Upper lobe of left lung (tissue), 6 donors: Measurements from ENCODE around the gene HIVEP2. TPM values are rescaled to one million over a fixed set of nuclear protein-coding genes. Genes with fewer than 3 reads are reported as not detected.

Experiments used
- ATAC-seq, 2 donors: fragments of 200-7000 bp; cut with Tn5 transposase; one replicate each; pipeline ENCODE4 v1.9.1; 2022; ENCODE audit warnings: mild to moderate bottlenecking in 2 of 2, moderate library complexity in 2 of 2; ENCODE audit not compliant: low FRiP score in 2 of 2
- DNase-seq, 2 donors: peaks; one replicate each; pipeline ENCODE4 v3.0.0-alpha.2; 2019 to 2020
- H3K27ac ChIP-seq, 4 donors: fragments of 200-600 bp; sonication (generic); one replicate each; pipeline ENCODE4 v1.5.1; 2016 to 2019
- H3K27me3 ChIP-seq, 4 donors: fragments of 200-600 bp; sonication (generic); one replicate each; pipeline ENCODE4 v1.5.1; 2017 to 2019
- H3K36me3 ChIP-seq, 4 donors: fragments of 200-600 bp; sonication (generic); one replicate each; pipeline ENCODE4 v1.5.1; 2016 to 2019
- H3K4me1 ChIP-seq, 4 donors: fragments of 200-600 bp; sonication (generic); one replicate each; pipeline ENCODE4 v1.5.1; 2018 to 2019
- H3K4me3 ChIP-seq, 4 donors: fragments of 200-600 bp; sonication (generic); one replicate each; pipeline ENCODE4 v1.5.1; 2017 to 2019; ENCODE audit warnings: mild to moderate bottlenecking in 2 of 4, moderate library complexity in 1 of 4
- H3K9me3 ChIP-seq, 4 donors: fragments of 200-600 bp; sonication (generic); one replicate each; pipeline ENCODE4 v1.5.1; 2018 to 2019
- EP300 ChIP-seq, 4 donors: sonication (generic); formaldehyde crosslinking; IDR thresholded peaks; one replicate each; pipeline ENCODE4 v1.5.1; 2017; ENCODE audit warnings: antibody characterized with exemption in 4 of 4, control low read depth in 2 of 4
- POLR2A ChIP-seq, 4 donors: fragments of 450-650 bp; IDR thresholded peaks; one replicate each; pipeline ENCODE4 v1.5.1; 2016 to 2017; ENCODE audit warnings: antibody characterized with exemption in 4 of 4, mild to moderate bottlenecking in 2 of 4
- POLR2AphosphoS5 ChIP-seq, 2 donors: sonication (generic); formaldehyde crosslinking; IDR thresholded peaks; one replicate each; pipeline ENCODE4 v1.5.1; 2017; ENCODE audit warnings: antibody characterized with exemption in 2 of 2
- WGBS, 2 donors: methylation state at CpG; one replicate each; pipeline ENCODE4 v1.1.5; 2017 to 2018; 5-methylcytosine and 5-hydroxymethylcytosine counted together
- total RNA-seq, 6 donors: library from RNA; depleted of rRNA in 4 of 6; stranded (reverse); fragments of >200 nt in 4 of 6; gene quantifications; one replicate each; pipeline versions ENCODE4 v1.1.0 to v1.2.1, GENCODE V29; 2016 to 2021
- TF ChIP-seq, protein P1 (sequence below), 6 experiments: fragments of 450-650 bp in 4 of 6; fragments of 200-600 bp in 2 of 6; sonication (generic) in 2 of 6; IDR thresholded peaks; one replicate each; pipeline ENCODE4 v1.5.1; 2016 to 2019; ENCODE audit warnings: antibody characterized with exemption in 6 of 6
- donor health status: DM: no; HTN: no; CAD: no; lungs with moderate emphysema.
- donor health status: DM: no; HTN: yes; CAD: no; lungs with severe emphysema.

Gene HIVEP2
- total RNA-seq, 6 donors from 2014 or later = 10.4 to 32.5 (median 19.6) TPM

- no peak for ATAC-seq
- Histone ChIP-seq H3K4me3 (no peak overlapping the region), H3K9me3 (no peaks in the 10 kb centered on the region), H3K27me3 (no peaks in the 10 kb centered on the region), H3K4me1 (no peaks in the 10 kb centered on the region), H3K36me3 (peaks cover 0 to 2% (median 0%) of the 10 kb centered on the region in 4 donors), H3K27ac (no peak overlapping the region)
- no peak for DNase-seq
- WGBS, 2 donors = 89 to 95% methylated on average over 2 of the region's 2 CpGs
- TF ChIP-seq, protein P1, sequence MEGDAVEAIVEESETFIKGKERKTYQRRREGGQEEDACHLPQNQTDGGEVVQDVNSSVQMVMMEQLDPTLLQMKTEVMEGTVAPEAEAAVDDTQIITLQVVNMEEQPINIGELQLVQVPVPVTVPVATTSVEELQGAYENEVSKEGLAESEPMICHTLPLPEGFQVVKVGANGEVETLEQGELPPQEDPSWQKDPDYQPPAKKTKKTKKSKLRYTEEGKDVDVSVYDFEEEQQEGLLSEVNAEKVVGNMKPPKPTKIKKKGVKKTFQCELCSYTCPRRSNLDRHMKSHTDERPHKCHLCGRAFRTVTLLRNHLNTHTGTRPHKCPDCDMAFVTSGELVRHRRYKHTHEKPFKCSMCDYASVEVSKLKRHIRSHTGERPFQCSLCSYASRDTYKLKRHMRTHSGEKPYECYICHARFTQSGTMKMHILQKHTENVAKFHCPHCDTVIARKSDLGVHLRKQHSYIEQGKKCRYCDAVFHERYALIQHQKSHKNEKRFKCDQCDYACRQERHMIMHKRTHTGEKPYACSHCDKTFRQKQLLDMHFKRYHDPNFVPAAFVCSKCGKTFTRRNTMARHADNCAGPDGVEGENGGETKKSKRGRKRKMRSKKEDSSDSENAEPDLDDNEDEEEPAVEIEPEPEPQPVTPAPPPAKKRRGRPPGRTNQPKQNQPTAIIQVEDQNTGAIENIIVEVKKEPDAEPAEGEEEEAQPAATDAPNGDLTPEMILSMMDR (IDR thresholded peaks at IDR 0.05) = no peak
- TF ChIP-seq EP300 (IDR thresholded peaks at IDR 0.05) (no peak), POLR2AphosphoS5 (IDR thresholded peaks at IDR 0.05) (no peak), POLR2A (IDR thresholded peaks at IDR 0.05) (no peak)
Measured at GRCh38 chr6:142914937-142915697, 29.9 kb downstream of the HIVEP2 start.

GRCh38 chr6:142914369-142914768 is 30.6 kb downstream of the HIVEP2 start:
- no peak for DNase-seq
- 87 to 90% methylated on average over 2 of the region's 2 CpGs for WGBS, 2 donors

GRCh38 chr6:142913511-142914047 is 31.4 kb downstream of the HIVEP2 start:
- ATAC-seq = peak; percentile 69 to 71
- TF ChIP-seq POLR2AphosphoS5 (IDR thresholded peaks at IDR 0.05) = no peak
- peak in 1 of 4 donors; percentile 11 for TF ChIP-seq EP300 (IDR thresholded peaks at IDR 0.05)
- TF ChIP-seq POLR2A (IDR thresholded peaks at IDR 0.05) = no peak
- TF ChIP-seq, protein P1 (IDR thresholded peaks at IDR 0.05) = peak in 1 of 6 experiments; percentile 6
- 71 to 75% methylated on average over 10 of the region's 10 CpGs for WGBS, 2 donors
- Histone ChIP-seq H3K4me3 (no peak overlapping the region), H3K36me3 (peaks cover 0 to 2% (median 0%) of the 10 kb centered on the region in 4 donors), H3K27ac (peak overlapping the region in 2 of 4 donors; percentile 19 to 41), H3K4me1 (no peaks in the 10 kb centered on the region), H3K9me3 (no peaks in the 10 kb centered on the region), H3K27me3 (no peaks in the 10 kb centered on the region)
- peak in 1 of 2 donors; percentile 34 for DNase-seq

More at GRCh38 chr6:142914369-142914768, 30.6 kb downstream of the HIVEP2 start:
- H3K36me3 ChIP-seq = peaks cover 0 to 2% (median 0%) of the 10 kb centered on the region in 4 donors
- TF ChIP-seq, protein P1 (IDR thresholded peaks at IDR 0.05) = no peak
- TF ChIP-seq POLR2AphosphoS5 (IDR thresholded peaks at IDR 0.05) = no peak
- TF ChIP-seq POLR2A (IDR thresholded peaks at IDR 0.05) = no peak
- no peak for TF ChIP-seq EP300 (IDR thresholded peaks at IDR 0.05)
- no peak overlapping the region for H3K27ac ChIP-seq
- H3K9me3 ChIP-seq = no peaks in the 10 kb centered on the region
- H3K4me3 ChIP-seq = no peak overlapping the region
- ATAC-seq = no peak
- no peaks in the 10 kb centered on the region for H3K4me1 ChIP-seq
- no peaks in the 10 kb centered on the region for H3K27me3 ChIP-seq

- Histone ChIP-seq H3K36me3 (no peaks in the 10 kb centered on the region), H3K27me3 (no peaks in the 10 kb centered on the region), H3K9me3 (no peaks in the 10 kb centered on the region), H3K4me1 (no peaks in the 10 kb centered on the region), H3K27ac (no peak overlapping the region), H3K4me3 (no peak overlapping the region)
- WGBS, 2 donors = 84 to 88% methylated on average over 5 of the region's 5 CpGs
- TF ChIP-seq POLR2AphosphoS5 (IDR thresholded peaks at IDR 0.05) (no peak), EP300 (IDR thresholded peaks at IDR 0.05) (no peak), POLR2A (IDR thresholded peaks at IDR 0.05) (no peak)
- TF ChIP-seq, protein P1 (IDR thresholded peaks at IDR 0.05) = no peak
- peak in 1 of 2 donors; percentile 23 for ATAC-seq
- DNase-seq = no peak
Measured at GRCh38 chr6:142913036-142913510, 31.9 kb downstream of the HIVEP2 start.
